GM12878 (cell line): ENCODE data around the gene CXCL17. TPM values are rescaled to one million over a fixed set of nuclear protein-coding genes. Genes with fewer than 3 reads are reported as not detected.

Source experiments
- BMI1 ChIP-seq: fragments of 450-650 bp; IDR thresholded peaks from 2 replicates; pipeline ENCODE4 v1.6.1; 2016; ENCODE audit warnings: mild to moderate bottlenecking, moderate library complexity, borderline replicate concordance
- CBX5 ChIP-seq: sonication (generic); IDR thresholded peaks from 2 replicates; pipeline ENCODE4 v1.6.1; 2016; ENCODE audit warnings: low read depth, moderate library complexity, mild to moderate bottlenecking, inconsistent platforms
- NFIC ChIP-seq: IDR thresholded peaks from 2 replicates; pipeline ENCODE4 v1.6.1; 2012; ENCODE audit warnings: low read depth, mild to moderate bottlenecking, inconsistent platforms, low read length, moderate library complexity
- RBBP5 ChIP-seq: fragments of 200-600 bp; sonication (generic); conservative IDR thresholded peaks from 2 replicates; pipeline ENCODE4 v1.6.1; 2016
- SMAD1 ChIP-seq: fragments of 450-650 bp; IDR thresholded peaks from 2 replicates; pipeline ENCODE4 v1.6.1; 2018; ENCODE audit warnings: mild to moderate bottlenecking, low read depth; ENCODE audit not compliant: partially characterized antibody
- SRF ChIP-seq, 2 experiments: IDR thresholded peaks; 2 replicates each; pipeline ENCODE4 v1.6.1; 2011; ENCODE audit warnings: low read depth in 2 of 2, low read length in 2 of 2, mild to moderate bottlenecking in 1 of 2, moderate library complexity in 1 of 2
- TBL1XR1 ChIP-seq: IDR thresholded peaks from 2 replicates; pipeline ENCODE4 v1.6.1; 2012; ENCODE audit warnings: low read depth, low read length, improper control_type of control experiment
- polyA plus RNA-seq, 11 experiments: library from polyadenylated mRNA; depleted of rRNA in 4 of 11; unstranded in 6 of 11; stranded (reverse) in 5 of 11; fragments of >200 nt; fragmentation: Nextera tagmentation in 4 of 11; fragmentation: Illumina TruSeq in 1 of 11; extraction: Ambion mirVana in 4 of 11; extraction: Trizol in 1 of 11; gene quantifications; 1 replicate in 1 of 11; 2 replicates in 10 of 11; pipeline versions ENCODE4 v1.2.1 to v1.2.3, GENCODE V29; 2011 to 2016; ENCODE audit warnings: inconsistent platforms in 2 of 11, missing spikeins in 2 of 11, low read depth in 1 of 11
- total RNA-seq, 4 experiments: library from RNA; depleted of rRNA in 3 of 4; stranded (reverse); fragments of >200 nt in 3 of 4; fragmentation: Illumina TruSeq in 1 of 4; extraction: Trizol in 1 of 4; gene quantifications; 2 replicates each; pipeline versions ENCODE4 v1.2.1 to v1.2.3, GENCODE V29; 2013 to 2021
- TF ChIP-seq, protein P1 (sequence below): fragments of 450-650 bp; IDR thresholded peaks from 2 replicates; pipeline ENCODE4 v1.6.1; 2017; ENCODE audit warnings: mild to moderate bottlenecking, moderate library complexity
- TF ChIP-seq, protein P2 (sequence below): fragments of 450-650 bp; IDR thresholded peaks from 2 replicates; pipeline ENCODE4 v1.6.1; 2018; ENCODE audit warnings: mild to moderate bottlenecking, low read depth, moderate library complexity; ENCODE audit not compliant: partially characterized antibody
- TF ChIP-seq, protein P3 (sequence below): fragments of 150-350 bp; IDR thresholded peaks from 2 replicates; pipeline ENCODE4 v1.6.1; 2014; ENCODE audit warnings: mild to moderate bottlenecking, low read depth, low read length
- TF ChIP-seq, protein P4 (sequence below): fragments of 450-650 bp; formaldehyde crosslinking; IDR thresholded peaks from 2 replicates; pipeline ENCODE4 v1.4.0; 2020; ENCODE audit warnings: mild to moderate bottlenecking, moderate library complexity
- TF ChIP-seq, protein P5 (sequence below): fragments of 450-650 bp; IDR thresholded peaks from 2 replicates; pipeline ENCODE4 v1.6.1; 2017; ENCODE audit warnings: mild to moderate bottlenecking

CXCL17 gene
- total and polyA plus RNA-seq, 10 of the 15 experiments (the other 5 are each of a cell fraction or from before 2014, with no cell fraction given) = 0.13 to 0.24 (median 0.15) TPM; not detected in 7

DNA sequence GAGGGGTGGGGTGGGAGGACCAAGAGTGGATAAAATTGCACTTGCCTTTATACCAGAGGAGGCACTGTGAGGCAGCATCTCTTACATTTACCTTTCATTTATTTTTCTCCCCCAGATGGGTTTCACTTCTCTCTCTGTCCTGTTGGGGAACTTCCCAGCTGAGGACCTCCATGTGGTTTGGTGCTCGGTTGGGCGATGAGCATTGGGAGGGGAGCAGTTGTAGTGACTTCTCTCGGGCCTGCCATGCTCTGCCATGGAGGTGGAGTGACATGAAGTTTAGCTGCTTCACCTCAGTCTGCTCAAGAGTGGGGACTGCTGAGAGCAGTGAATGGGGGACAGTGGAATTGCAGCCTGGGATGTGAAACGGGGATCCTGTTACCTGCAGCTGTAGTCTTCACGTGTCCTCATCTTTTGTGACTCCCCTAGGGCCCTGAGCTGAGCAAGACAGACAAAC, 23.1 kb upstream of the CXCL17 start (continued):
- TF ChIP-seq, protein P1, sequence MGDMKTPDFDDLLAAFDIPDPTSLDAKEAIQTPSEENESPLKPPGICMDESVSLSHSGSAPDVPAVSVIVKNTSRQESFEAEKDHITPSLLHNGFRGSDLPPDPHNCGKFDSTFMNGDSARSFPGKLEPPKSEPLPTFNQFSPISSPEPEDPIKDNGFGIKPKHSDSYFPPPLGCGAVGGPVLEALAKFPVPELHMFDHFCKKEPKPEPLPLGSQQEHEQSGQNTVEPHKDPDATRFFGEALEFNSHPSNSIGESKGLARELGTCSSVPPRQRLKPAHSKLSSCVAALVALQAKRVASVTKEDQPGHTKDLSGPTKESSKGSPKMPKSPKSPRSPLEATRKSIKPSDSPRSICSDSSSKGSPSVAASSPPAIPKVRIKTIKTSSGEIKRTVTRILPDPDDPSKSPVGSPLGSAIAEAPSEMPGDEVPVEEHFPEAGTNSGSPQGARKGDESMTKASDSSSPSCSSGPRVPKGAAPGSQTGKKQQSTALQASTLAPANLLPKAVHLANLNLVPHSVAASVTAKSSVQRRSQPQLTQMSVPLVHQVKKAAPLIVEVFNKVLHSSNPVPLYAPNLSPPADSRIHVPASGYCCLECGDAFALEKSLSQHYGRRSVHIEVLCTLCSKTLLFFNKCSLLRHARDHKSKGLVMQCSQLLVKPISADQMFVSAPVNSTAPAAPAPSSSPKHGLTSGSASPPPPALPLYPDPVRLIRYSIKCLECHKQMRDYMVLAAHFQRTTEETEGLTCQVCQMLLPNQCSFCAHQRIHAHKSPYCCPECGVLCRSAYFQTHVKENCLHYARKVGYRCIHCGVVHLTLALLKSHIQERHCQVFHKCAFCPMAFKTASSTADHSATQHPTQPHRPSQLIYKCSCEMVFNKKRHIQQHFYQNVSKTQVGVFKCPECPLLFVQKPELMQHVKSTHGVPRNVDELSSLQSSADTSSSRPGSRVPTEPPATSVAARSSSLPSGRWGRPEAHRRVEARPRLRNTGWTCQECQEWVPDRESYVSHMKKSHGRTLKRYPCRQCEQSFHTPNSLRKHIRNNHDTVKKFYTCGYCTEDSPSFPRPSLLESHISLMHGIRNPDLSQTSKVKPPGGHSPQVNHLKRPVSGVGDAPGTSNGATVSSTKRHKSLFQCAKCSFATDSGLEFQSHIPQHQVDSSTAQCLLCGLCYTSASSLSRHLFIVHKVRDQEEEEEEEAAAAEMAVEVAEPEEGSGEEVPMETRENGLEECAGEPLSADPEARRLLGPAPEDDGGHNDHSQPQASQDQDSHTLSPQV = no peak
- TF ChIP-seq TBL1XR1 = peak; percentile 68; the same call in 1 of the 2 replicates
- TF ChIP-seq, protein P2, sequence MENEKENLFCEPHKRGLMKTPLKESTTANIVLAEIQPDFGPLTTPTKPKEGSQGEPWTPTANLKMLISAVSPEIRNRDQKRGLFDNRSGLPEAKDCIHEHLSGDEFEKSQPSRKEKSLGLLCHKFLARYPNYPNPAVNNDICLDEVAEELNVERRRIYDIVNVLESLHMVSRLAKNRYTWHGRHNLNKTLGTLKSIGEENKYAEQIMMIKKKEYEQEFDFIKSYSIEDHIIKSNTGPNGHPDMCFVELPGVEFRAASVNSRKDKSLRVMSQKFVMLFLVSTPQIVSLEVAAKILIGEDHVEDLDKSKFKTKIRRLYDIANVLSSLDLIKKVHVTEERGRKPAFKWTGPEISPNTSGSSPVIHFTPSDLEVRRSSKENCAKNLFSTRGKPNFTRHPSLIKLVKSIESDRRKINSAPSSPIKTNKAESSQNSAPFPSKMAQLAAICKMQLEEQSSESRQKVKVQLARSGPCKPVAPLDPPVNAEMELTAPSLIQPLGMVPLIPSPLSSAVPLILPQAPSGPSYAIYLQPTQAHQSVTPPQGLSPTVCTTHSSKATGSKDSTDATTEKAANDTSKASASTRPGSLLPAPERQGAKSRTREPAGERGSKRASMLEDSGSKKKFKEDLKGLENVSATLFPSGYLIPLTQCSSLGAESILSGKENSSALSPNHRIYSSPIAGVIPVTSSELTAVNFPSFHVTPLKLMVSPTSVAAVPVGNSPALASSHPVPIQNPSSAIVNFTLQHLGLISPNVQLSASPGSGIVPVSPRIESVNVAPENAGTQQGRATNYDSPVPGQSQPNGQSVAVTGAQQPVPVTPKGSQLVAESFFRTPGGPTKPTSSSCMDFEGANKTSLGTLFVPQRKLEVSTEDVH = no peak
- TF ChIP-seq NFIC = peak; percentile 55; the same call in 1 of the 2 replicates
- TF ChIP-seq, protein P3, sequence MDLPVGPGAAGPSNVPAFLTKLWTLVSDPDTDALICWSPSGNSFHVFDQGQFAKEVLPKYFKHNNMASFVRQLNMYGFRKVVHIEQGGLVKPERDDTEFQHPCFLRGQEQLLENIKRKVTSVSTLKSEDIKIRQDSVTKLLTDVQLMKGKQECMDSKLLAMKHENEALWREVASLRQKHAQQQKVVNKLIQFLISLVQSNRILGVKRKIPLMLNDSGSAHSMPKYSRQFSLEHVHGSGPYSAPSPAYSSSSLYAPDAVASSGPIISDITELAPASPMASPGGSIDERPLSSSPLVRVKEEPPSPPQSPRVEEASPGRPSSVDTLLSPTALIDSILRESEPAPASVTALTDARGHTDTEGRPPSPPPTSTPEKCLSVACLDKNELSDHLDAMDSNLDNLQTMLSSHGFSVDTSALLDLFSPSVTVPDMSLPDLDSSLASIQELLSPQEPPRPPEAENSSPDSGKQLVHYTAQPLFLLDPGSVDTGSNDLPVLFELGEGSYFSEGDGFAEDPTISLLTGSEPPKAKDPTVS = no peak
- TF ChIP-seq RBBP5 = no peak
- TF ChIP-seq SMAD1 = no peak
- TF ChIP-seq, protein P4, sequence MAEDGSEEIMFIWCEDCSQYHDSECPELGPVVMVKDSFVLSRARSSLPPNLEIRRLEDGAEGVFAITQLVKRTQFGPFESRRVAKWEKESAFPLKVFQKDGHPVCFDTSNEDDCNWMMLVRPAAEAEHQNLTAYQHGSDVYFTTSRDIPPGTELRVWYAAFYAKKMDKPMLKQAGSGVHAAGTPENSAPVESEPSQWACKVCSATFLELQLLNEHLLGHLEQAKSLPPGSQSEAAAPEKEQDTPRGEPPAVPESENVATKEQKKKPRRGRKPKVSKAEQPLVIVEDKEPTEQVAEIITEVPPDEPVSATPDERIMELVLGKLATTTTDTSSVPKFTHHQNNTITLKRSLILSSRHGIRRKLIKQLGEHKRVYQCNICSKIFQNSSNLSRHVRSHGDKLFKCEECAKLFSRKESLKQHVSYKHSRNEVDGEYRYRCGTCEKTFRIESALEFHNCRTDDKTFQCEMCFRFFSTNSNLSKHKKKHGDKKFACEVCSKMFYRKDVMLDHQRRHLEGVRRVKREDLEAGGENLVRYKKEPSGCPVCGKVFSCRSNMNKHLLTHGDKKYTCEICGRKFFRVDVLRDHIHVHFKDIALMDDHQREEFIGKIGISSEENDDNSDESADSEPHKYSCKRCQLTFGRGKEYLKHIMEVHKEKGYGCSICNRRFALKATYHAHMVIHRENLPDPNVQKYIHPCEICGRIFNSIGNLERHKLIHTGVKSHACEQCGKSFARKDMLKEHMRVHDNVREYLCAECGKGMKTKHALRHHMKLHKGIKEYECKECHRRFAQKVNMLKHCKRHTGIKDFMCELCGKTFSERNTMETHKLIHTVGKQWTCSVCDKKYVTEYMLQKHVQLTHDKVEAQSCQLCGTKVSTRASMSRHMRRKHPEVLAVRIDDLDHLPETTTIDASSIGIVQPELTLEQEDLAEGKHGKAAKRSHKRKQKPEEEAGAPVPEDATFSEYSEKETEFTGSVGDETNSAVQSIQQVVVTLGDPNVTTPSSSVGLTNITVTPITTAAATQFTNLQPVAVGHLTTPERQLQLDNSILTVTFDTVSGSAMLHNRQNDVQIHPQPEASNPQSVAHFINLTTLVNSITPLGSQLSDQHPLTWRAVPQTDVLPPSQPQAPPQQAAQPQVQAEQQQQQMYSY (CRISPR knock-in tag) = no peak
- TF ChIP-seq, protein P5, sequence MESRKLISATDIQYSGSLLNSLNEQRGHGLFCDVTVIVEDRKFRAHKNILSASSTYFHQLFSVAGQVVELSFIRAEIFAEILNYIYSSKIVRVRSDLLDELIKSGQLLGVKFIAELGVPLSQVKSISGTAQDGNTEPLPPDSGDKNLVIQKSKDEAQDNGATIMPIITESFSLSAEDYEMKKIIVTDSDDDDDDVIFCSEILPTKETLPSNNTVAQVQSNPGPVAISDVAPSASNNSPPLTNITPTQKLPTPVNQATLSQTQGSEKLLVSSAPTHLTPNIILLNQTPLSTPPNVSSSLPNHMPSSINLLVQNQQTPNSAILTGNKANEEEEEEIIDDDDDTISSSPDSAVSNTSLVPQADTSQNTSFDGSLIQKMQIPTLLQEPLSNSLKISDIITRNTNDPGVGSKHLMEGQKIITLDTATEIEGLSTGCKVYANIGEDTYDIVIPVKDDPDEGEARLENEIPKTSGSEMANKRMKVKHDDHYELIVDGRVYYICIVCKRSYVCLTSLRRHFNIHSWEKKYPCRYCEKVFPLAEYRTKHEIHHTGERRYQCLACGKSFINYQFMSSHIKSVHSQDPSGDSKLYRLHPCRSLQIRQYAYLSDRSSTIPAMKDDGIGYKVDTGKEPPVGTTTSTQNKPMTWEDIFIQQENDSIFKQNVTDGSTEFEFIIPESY = no peak
- TF ChIP-seq BMI1 = no peak
- TF ChIP-seq CBX5 = no peak
- 0 out of 4 replicates have a peak, but pooled peaks of 1 of the 2 experiments have one; percentile 13 for TF ChIP-seq SRF (IDR thresholded peaks at IDR 0.05; ENCODE audit: low read depth in 2 of 2, low read length in 2 of 2)
